GM12891 (cell line): Measurements from ENCODE around the gene SUB1.

Source experiments
- PAX5 ChIP-seq: IDR thresholded peaks from 2 replicates; pipeline ENCODE4 v1.6.1; 2011; ENCODE audit warnings: low read length, moderate library complexity, mild to moderate bottlenecking; ENCODE audit not compliant: insufficient read depth, severe bottlenecking
- POLR2A ChIP-seq: IDR thresholded peaks from 2 replicates; pipeline ENCODE4 v1.6.1; 2011; ENCODE audit warnings: low read depth, low read length, control low read depth
- POLR2AphosphoS5 ChIP-seq: IDR thresholded peaks from 2 replicates; pipeline ENCODE4 v1.6.1; 2011; ENCODE audit warnings: low read depth, low read length, control low read depth
- SPI1 ChIP-seq: IDR thresholded peaks from 2 replicates; pipeline ENCODE4 v1.6.1; 2011; ENCODE audit warnings: low read depth, low read length, control low read depth
- TAF1 ChIP-seq: IDR thresholded peaks from 2 replicates; pipeline ENCODE4 v1.6.1; 2011; ENCODE audit warnings: low read depth, low read length, control low read depth

GRCh38 chr5:32559411-32559810 is 25.9 kb upstream of the SUB1 start:
- no peak for TF ChIP-seq POLR2A
- TF ChIP-seq PAX5, result no peak
- no peak for TF ChIP-seq POLR2AphosphoS5
- TF ChIP-seq SPI1, result no peak
- TF ChIP-seq TAF1, result no peak
